Measurements from ENCODE around the gene EMILIN2. TPM values are rescaled to one million over a fixed set of nuclear protein-coding genes. Genes with fewer than 3 reads are reported as not detected.

EMILIN2 gene
- total RNA-seq, 2 experiments from 2014 or later, result 0.15 to 1.4 TPM

- TF ChIP-seq CTCF (conservative IDR thresholded peaks at IDR 0.05; ENCODE audit: low read length), result no peak
- TF ChIP-seq EZH2phosphoT487 (IDR thresholded peaks at IDR 0.05; ENCODE audit: borderline replicate concordance, low read depth, low read length), result no peak
- no peaks in the 10 kb centered on the region for H3K9me3 ChIP-seq (ENCODE audit: low read length)
- no peak overlapping the region for H3K4me2 ChIP-seq (ENCODE audit: low read length)
- no peaks in the 10 kb centered on the region for H3K9me2 ChIP-seq (ENCODE audit: insufficient read depth, low read length)
- H4K20me1 ChIP-seq (ENCODE audit: insufficient read depth, low read length), result no peaks in the 10 kb centered on the region
- peaks cover 15% of the 10 kb centered on the region for H3K4me1 ChIP-seq (ENCODE audit: insufficient read depth, low read length, poor library complexity, severe bottlenecking)
- no peak for DNase-seq (ENCODE audit: low spot score)
- H3K36me3 ChIP-seq (ENCODE audit: insufficient read depth, low read length), result peaks cover 60% of the 10 kb centered on the region
- no TSS peak for BruUV-seq (replicated peaks)
- CTCF ChIA-PET (ENCODE audit: unreplicated experiment), result no interaction called here
- POLR2A ChIA-PET, result no interaction called here
- H3K4me3 ChIP-seq (ENCODE audit: low read depth, low read length, poor library complexity, severe bottlenecking), result no peak overlapping the region
- H3K79me2 ChIP-seq (ENCODE audit: insufficient read depth, low read depth, low read length), result no peaks in the 10 kb centered on the region
- intact Hi-C loops (cut with micrococcal nuclease; ENCODE audit: unreplicated experiment), result no loop called here
- no peak overlapping the region for H2AFZ ChIP-seq (ENCODE audit: low read length)
- no peak overlapping the region for H3K27ac ChIP-seq (ENCODE audit: low read depth, low read length, poor library complexity, severe bottlenecking)
These were observed 76.7 kb downstream of the EMILIN2 start for GRCh38 chr18:2923464-2923863.

GRCh38 chr18:2924920-2925319 is 78.1 kb downstream of the EMILIN2 start:
- no peak overlapping the region for H3K4me3 ChIP-seq (ENCODE audit: low read depth, low read length, poor library complexity, severe bottlenecking)
- H3K9me2 ChIP-seq (ENCODE audit: insufficient read depth, low read length), result no peaks in the 10 kb centered on the region
- BruUV-seq (replicated peaks), result no TSS peak
- no peak for DNase-seq (ENCODE audit: low spot score)
- H3K36me3 ChIP-seq (ENCODE audit: insufficient read depth, low read length), result peaks cover 56% of the 10 kb centered on the region
- CTCF ChIA-PET (ENCODE audit: unreplicated experiment), result no interaction called here
- H2AFZ ChIP-seq (ENCODE audit: low read length), result no peak overlapping the region
- intact Hi-C loops (cut with micrococcal nuclease; ENCODE audit: unreplicated experiment), result no loop called here
- no peaks in the 10 kb centered on the region for H3K9me3 ChIP-seq (ENCODE audit: low read length)
- TF ChIP-seq EZH2phosphoT487 (IDR thresholded peaks at IDR 0.05; ENCODE audit: borderline replicate concordance, low read depth, low read length), result no peak
- no peak overlapping the region for H3K27ac ChIP-seq (ENCODE audit: low read depth, low read length, poor library complexity, severe bottlenecking)
- peaks cover 11% of the 10 kb centered on the region for H3K4me1 ChIP-seq (ENCODE audit: insufficient read depth, low read length, poor library complexity, severe bottlenecking)
- H3K79me2 ChIP-seq (ENCODE audit: insufficient read depth, low read depth, low read length), result no peaks in the 10 kb centered on the region
- H4K20me1 ChIP-seq (ENCODE audit: insufficient read depth, low read length), result no peaks in the 10 kb centered on the region
- H3K4me2 ChIP-seq (ENCODE audit: low read length), result no peak overlapping the region
- POLR2A ChIA-PET, result interaction anchor here (0.6 kb wide), 2 partner anchors 55 to 250 kb away, joined by 3 read pairs; no protein-coding TSS in a partner anchor

GRCh38 chr18:2926528-2926927 is 79.7 kb downstream of the EMILIN2 start:
- no TSS peak for BruUV-seq (replicated peaks)
- DNase-seq (ENCODE audit: low spot score), result no peak
- TF ChIP-seq CTCF (conservative IDR thresholded peaks at IDR 0.05; ENCODE audit: low read length) (no peak), EZH2phosphoT487 (IDR thresholded peaks at IDR 0.05; ENCODE audit: borderline replicate concordance, low read depth, low read length) (no peak)
- H4K20me1 ChIP-seq (ENCODE audit: insufficient read depth, low read length), result no peaks in the 10 kb centered on the region
- no peaks in the 10 kb centered on the region for H3K9me2 ChIP-seq (ENCODE audit: insufficient read depth, low read length)
- CTCF ChIA-PET (ENCODE audit: unreplicated experiment), result no interaction called here
- H3K4me3 ChIP-seq (ENCODE audit: low read depth, low read length, poor library complexity, severe bottlenecking), result no peak overlapping the region
- no peaks in the 10 kb centered on the region for H3K9me3 ChIP-seq (ENCODE audit: low read length)
- peaks cover 11% of the 10 kb centered on the region for H3K4me1 ChIP-seq (ENCODE audit: insufficient read depth, low read length, poor library complexity, severe bottlenecking)
- no peak overlapping the region for H2AFZ ChIP-seq (ENCODE audit: low read length)
- H3K4me2 ChIP-seq (ENCODE audit: low read length), result no peak overlapping the region
- POLR2A ChIA-PET, result interaction anchor here (2.8 kb wide), 1 partner anchor 9 kb away, joined by 16 read pairs; no protein-coding TSS in a partner anchor
- intact Hi-C loops (cut with micrococcal nuclease; ENCODE audit: unreplicated experiment), result no loop called here
- H3K27ac ChIP-seq (ENCODE audit: low read depth, low read length, poor library complexity, severe bottlenecking), result no peak overlapping the region
- no peaks in the 10 kb centered on the region for H3K79me2 ChIP-seq (ENCODE audit: insufficient read depth, low read depth, low read length)
- H3K36me3 ChIP-seq (ENCODE audit: insufficient read depth, low read length), result peaks cover 62% of the 10 kb centered on the region
